Endothelial cell (in vitro differentiated cells): ENCODE measurements around the gene PRKRA. TPM values are rescaled to one million over a fixed set of nuclear protein-coding genes. Genes with fewer than 3 reads are reported as not detected.

Source experiments
- DNase-seq: peaks from one replicate; pipeline ENCODE4 v3.0.0; 2021; ENCODE audit warnings: low spot score
- H3K27ac Mint-ChIP-seq: one replicate; pipeline ENCODE4 v1.8.0; 2021; ENCODE audit warnings: mixed read lengths, inconsistent platforms; ENCODE audit not compliant: unreplicated experiment
- H3K27me3 Mint-ChIP-seq: one replicate; pipeline ENCODE4 v1.8.0; 2021; ENCODE audit warnings: mild to moderate bottlenecking, moderate library complexity, mixed read lengths, inconsistent platforms; ENCODE audit not compliant: unreplicated experiment
- H3K36me3 Mint-ChIP-seq: one replicate; pipeline ENCODE4 v1.8.0; 2021; ENCODE audit warnings: mild to moderate bottlenecking, low read depth, mixed read lengths, inconsistent platforms; ENCODE audit not compliant: unreplicated experiment
- H3K4me1 Mint-ChIP-seq: one replicate; pipeline ENCODE4 v1.8.0; 2021; ENCODE audit warnings: mild to moderate bottlenecking, mixed read lengths, inconsistent platforms; ENCODE audit not compliant: unreplicated experiment
- H3K4me3 Mint-ChIP-seq: one replicate; pipeline ENCODE4 v1.8.0; 2021; ENCODE audit warnings: mild to moderate bottlenecking, mixed read lengths, inconsistent platforms; ENCODE audit not compliant: unreplicated experiment
- H3K9me3 Mint-ChIP-seq: one replicate; pipeline ENCODE4 v1.8.0; 2021; ENCODE audit warnings: mixed read lengths, inconsistent platforms; ENCODE audit not compliant: unreplicated experiment
- total RNA-seq: library from RNA; stranded (reverse); fragmentation: NEBNext Ultra II Directional; extraction: Animal tissue kit (Norgen Biotek cat#: 25700); gene quantifications from one replicate; pipeline ENCODE4 v1.2.1, GENCODE V29; 2021; ENCODE audit not compliant: unreplicated experiment
- TF ChIP-seq, protein P1 (sequence below): fragments of 200-600 bp; sonication (generic); IDR thresholded peaks from one replicate; pipeline ENCODE4 v1.5.0; 2021; ENCODE audit warnings: antibody characterized with exemption; ENCODE audit not compliant: unreplicated experiment

Gene PRKRA
- total RNA-seq, 1 donor from 2014 or later = 33.1 TPM

GRCh38 chr2:178485356-178485755 lies 34.4 kb upstream of the PRKRA start:
- no peaks in the 10 kb centered on the region for H3K9me3 Mint-ChIP-seq
- H3K27me3 Mint-ChIP-seq = peaks cover 3% of the 10 kb centered on the region
- no peaks in the 10 kb centered on the region for H3K36me3 Mint-ChIP-seq
- no peak overlapping the region for H3K27ac Mint-ChIP-seq
- no peak overlapping the region for H3K4me3 Mint-ChIP-seq
- TF ChIP-seq, protein P1, sequence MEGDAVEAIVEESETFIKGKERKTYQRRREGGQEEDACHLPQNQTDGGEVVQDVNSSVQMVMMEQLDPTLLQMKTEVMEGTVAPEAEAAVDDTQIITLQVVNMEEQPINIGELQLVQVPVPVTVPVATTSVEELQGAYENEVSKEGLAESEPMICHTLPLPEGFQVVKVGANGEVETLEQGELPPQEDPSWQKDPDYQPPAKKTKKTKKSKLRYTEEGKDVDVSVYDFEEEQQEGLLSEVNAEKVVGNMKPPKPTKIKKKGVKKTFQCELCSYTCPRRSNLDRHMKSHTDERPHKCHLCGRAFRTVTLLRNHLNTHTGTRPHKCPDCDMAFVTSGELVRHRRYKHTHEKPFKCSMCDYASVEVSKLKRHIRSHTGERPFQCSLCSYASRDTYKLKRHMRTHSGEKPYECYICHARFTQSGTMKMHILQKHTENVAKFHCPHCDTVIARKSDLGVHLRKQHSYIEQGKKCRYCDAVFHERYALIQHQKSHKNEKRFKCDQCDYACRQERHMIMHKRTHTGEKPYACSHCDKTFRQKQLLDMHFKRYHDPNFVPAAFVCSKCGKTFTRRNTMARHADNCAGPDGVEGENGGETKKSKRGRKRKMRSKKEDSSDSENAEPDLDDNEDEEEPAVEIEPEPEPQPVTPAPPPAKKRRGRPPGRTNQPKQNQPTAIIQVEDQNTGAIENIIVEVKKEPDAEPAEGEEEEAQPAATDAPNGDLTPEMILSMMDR = no peak
- peaks cover 14% of the 10 kb centered on the region for H3K4me1 Mint-ChIP-seq
- DNase-seq = no peak

- Mint-ChIP-seq H3K4me1 (peaks cover 14% of the 10 kb centered on the region), H3K36me3 (no peaks in the 10 kb centered on the region), H3K27me3 (peaks cover 5% of the 10 kb centered on the region), H3K4me3 (no peak overlapping the region), H3K27ac (no peak overlapping the region), H3K9me3 (no peaks in the 10 kb centered on the region)
- TF ChIP-seq, protein P1 = no peak
- DNase-seq = no peak
Observed at GRCh38 chr2:178484245-178485041, 33.5 kb upstream of the PRKRA start.

DNA sequence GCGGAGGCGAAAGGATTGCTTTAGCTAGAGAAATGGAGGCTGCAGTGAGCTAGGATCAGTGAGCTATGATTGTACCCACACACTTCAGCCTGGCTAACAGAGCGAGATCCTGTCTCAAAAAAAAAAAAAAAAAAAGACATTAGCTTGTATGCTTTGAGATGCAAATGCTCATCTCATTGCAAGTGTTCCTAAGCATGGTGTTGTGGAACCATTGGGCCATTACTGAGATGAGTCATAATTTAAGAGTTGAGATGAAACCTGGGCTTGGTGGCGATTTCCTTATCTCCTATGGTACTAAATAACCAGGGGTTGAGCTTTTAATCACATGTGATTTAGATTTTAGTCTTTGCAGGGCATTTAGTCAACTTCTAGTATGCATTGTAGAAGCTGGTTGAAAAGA lies 31.5 kb upstream of the PRKRA start:
- Mint-ChIP-seq H3K27ac (no peak overlapping the region), H3K9me3 (no peaks in the 10 kb centered on the region), H3K4me1 (peaks cover 14% of the 10 kb centered on the region), H3K4me3 (no peak overlapping the region), H3K27me3 (peaks cover 5% of the 10 kb centered on the region), H3K36me3 (no peaks in the 10 kb centered on the region)
- DNase-seq = no peak
- TF ChIP-seq, protein P1 = no peak

- DNase-seq = peak; percentile 89
- Mint-ChIP-seq H3K36me3 (no peaks in the 10 kb centered on the region), H3K4me3 (peak within 1 kb of the TSS; percentile 97), H3K27ac (peak within 1 kb of the TSS; percentile 88), H3K27me3 (peaks cover 5% of the 10 kb centered on the region), H3K9me3 (no peaks in the 10 kb centered on the region), H3K4me1 (peaks cover 14% of the 10 kb centered on the region)
- TF ChIP-seq, protein P1 = no peak
Observed at GRCh38 chr2:178480227-178481181, 29.5 kb upstream of the PRKRA start, which contains the start of gene PLEKHA3. Gene PLEKHA3, plus strand, starts transcription at chr2:178480457. Its CDS starts 413 bp downstream, at chr2:178480870.
